MCF 10A (cell line): Measurements from ENCODE around the gene GPR89A. TPM values are rescaled to one million over a fixed set of nuclear protein-coding genes. Genes with fewer than 3 reads are reported as not detected.

Experiments
- BruUV-seq: library from RNA; stranded (reverse); fragments of 400-500 nt; replicated peaks from 2 replicates; lab custom pipeline; 2021; lab: Mats Ljungman, UMichigan
- CTCF ChIA-PET: fragments of 300-600 bp; sonication (Branson Sonifier 250); formaldehyde crosslinking; extraction: SDS; loops from one replicate; lab custom pipeline; 2021; ENCODE audit warnings: antibody characterized with exemption, inconsistent platforms; lab: Yijun Ruan, JAX
- POLR2A ChIA-PET: fragments of 300-600, 350-650 bp; sonication (Branson Sonifier 250); formaldehyde crosslinking; extraction: SDS; loops from one replicate; lab custom pipeline; 2020; ENCODE audit warnings: antibody characterized with exemption, inconsistent platforms; lab: Yijun Ruan, JAX
- DNase-seq: peaks from one replicate; pipeline ENCODE4 v3.0.0-alpha.2; 2018; ENCODE audit not compliant: unreplicated experiment
- H3K27ac Mint-ChIP-seq: one replicate; pipeline ENCODE4 v1.8.0; 2022; ENCODE audit warnings: mild to moderate bottlenecking, low read depth, mixed read lengths; ENCODE audit not compliant: unreplicated experiment
- H3K27me3 Mint-ChIP-seq: one replicate; pipeline ENCODE4 v1.8.0; 2022; ENCODE audit warnings: mixed read lengths; ENCODE audit not compliant: insufficient read depth, unreplicated experiment
- H3K36me3 Mint-ChIP-seq: one replicate; pipeline ENCODE4 v1.8.0; 2022; ENCODE audit warnings: mild to moderate bottlenecking, moderate library complexity, mixed read lengths; ENCODE audit not compliant: insufficient read depth, unreplicated experiment
- H3K4me1 Mint-ChIP-seq: one replicate; pipeline ENCODE4 v1.8.0; 2022; ENCODE audit warnings: mixed read lengths; ENCODE audit not compliant: insufficient read depth, unreplicated experiment
- H3K4me3 Mint-ChIP-seq: one replicate; pipeline ENCODE4 v1.8.0; 2022; ENCODE audit warnings: mild to moderate bottlenecking, moderate library complexity, mixed read lengths; ENCODE audit not compliant: unreplicated experiment
- H3K9me3 Mint-ChIP-seq: one replicate; pipeline ENCODE4 v1.8.0; 2022; ENCODE audit warnings: mixed read lengths; ENCODE audit not compliant: unreplicated experiment
- CTCF ChIP-seq: fragments of 200-600 bp; IDR thresholded peaks from one replicate; pipeline ENCODE4 v1.8.0; 2022; ENCODE audit warnings: antibody characterized with exemption, mild to moderate bottlenecking; ENCODE audit not compliant: unreplicated experiment
- intact Hi-C: fragments of 100-400 bp; cut with micrococcal nuclease; formaldehyde crosslinking; loops from 2 replicates; pipeline ENCODE4 v1.14.1; 2022
- total RNA-seq: library from RNA; stranded (reverse); gene quantifications from 2 replicates; pipeline ENCODE4 v1.2.3, GENCODE V29; 2022

GPR89A gene
- total RNA-seq, 1 experiment from 2014 or later = 45.2 TPM

GRCh38 chr1:145702052-145702451 is 94.3 kb downstream of the GPR89A start:
- intact Hi-C loops = no loop called here
- no peak overlapping the region for H3K27ac Mint-ChIP-seq
- no peaks in the 10 kb centered on the region for H3K36me3 Mint-ChIP-seq
- no peaks in the 10 kb centered on the region for H3K9me3 Mint-ChIP-seq
- TF ChIP-seq CTCF = no peak
- ChIA-PET POLR2A (no interaction called here), CTCF (no interaction called here)
- H3K27me3 Mint-ChIP-seq = no peaks in the 10 kb centered on the region
- H3K4me3 Mint-ChIP-seq = no peak overlapping the region
- H3K4me1 Mint-ChIP-seq = peaks cover 18% of the 10 kb centered on the region
- no TSS peak for BruUV-seq
- DNase-seq = no peak

GRCh38 chr1:145702826-145703225 is 95.0 kb downstream of the GPR89A start:
- Mint-ChIP-seq H3K36me3 (no peaks in the 10 kb centered on the region), H3K9me3 (no peaks in the 10 kb centered on the region), H3K27me3 (no peaks in the 10 kb centered on the region), H3K4me3 (no peak overlapping the region), H3K27ac (no peak overlapping the region), H3K4me1 (peaks cover 19% of the 10 kb centered on the region)
- intact Hi-C loops = no loop called here
- DNase-seq = no peak
- BruUV-seq = no TSS peak
- ChIA-PET POLR2A (interaction anchor here (1.5 kb wide), 1 partner anchor 10 kb away, joined by 3 read pairs; no protein-coding TSS in a partner anchor), CTCF (interaction anchor here (3.3 kb wide), 1 partner anchor 19 kb away, joined by 36 read pairs; no protein-coding TSS in a partner anchor)
- no peak for TF ChIP-seq CTCF

- CTCF ChIA-PET = interaction anchor here (0.5 to 3.3 kb wide), 3 partner anchors 9 to 101 kb away, joined by 3 to 36 read pairs (median 3); no protein-coding TSS in a partner anchor
- Mint-ChIP-seq H3K27ac (peak overlapping the region; percentile 65), H3K27me3 (no peaks in the 10 kb centered on the region), H3K36me3 (no peaks in the 10 kb centered on the region), H3K4me3 (no peak overlapping the region), H3K4me1 (peaks cover 23% of the 10 kb centered on the region), H3K9me3 (peaks cover 7% of the 10 kb centered on the region)
- POLR2A ChIA-PET = interaction anchor here (0.8 to 3.4 kb wide), 2 partner anchors 13 to 21 kb away, joined by 3 to 11 read pairs; no protein-coding TSS in a partner anchor
- no peak for TF ChIP-seq CTCF
- intact Hi-C loops = no loop called here
- DNase-seq = no peak
- no TSS peak for BruUV-seq
Measured at GRCh38 chr1:145705622-145706021, 97.8 kb downstream of the GPR89A start.

- H3K27ac Mint-ChIP-seq = peak overlapping the region; percentile 65
- intact Hi-C loops = no loop called here
- ChIA-PET CTCF (interaction anchor here (0.5 to 4.4 kb wide), 3 partner anchors 12 to 101 kb away, joined by 3 to 63 read pairs (median 4); partner anchors contain the start of gene CD160), POLR2A (interaction anchor here (0.8 to 3.4 kb wide), 3 partner anchors 14 to 21 kb away, joined by 3 to 11 read pairs (median 5); no protein-coding TSS in a partner anchor)
- no peaks in the 10 kb centered on the region for H3K27me3 Mint-ChIP-seq
- no peak for TF ChIP-seq CTCF
- H3K4me3 Mint-ChIP-seq = no peak overlapping the region
- H3K4me1 Mint-ChIP-seq = peaks cover 26% of the 10 kb centered on the region
- DNase-seq = peak; percentile 68
- no TSS peak for BruUV-seq
- H3K36me3 Mint-ChIP-seq = no peaks in the 10 kb centered on the region
- peaks cover 7% of the 10 kb centered on the region for H3K9me3 Mint-ChIP-seq
Measured at GRCh38 chr1:145706086-145706664, 98.4 kb downstream of the GPR89A start.
